LNCaP clone FGC (cell line): ENCODE data around the gene ANKRD24.
A peak's percentile ranks its signal among the peaks of the same experiment; 100 is the strongest.

Experiments used
- DNase-seq: peaks from one replicate; pipeline ENCODE4 v3.0.0-alpha.2; 2011; ENCODE audit warnings: low read depth
- H3K4me3 ChIP-seq: 2 replicates; pipeline ENCODE4 v1.5.1; 2011; ENCODE audit warnings: mild to moderate bottlenecking, low read depth, low read length, control low read depth
- CTCF ChIP-seq: IDR thresholded peaks from 2 replicates; pipeline ENCODE4 v1.5.1; 2012; ENCODE audit warnings: mild to moderate bottlenecking; ENCODE audit not compliant: control insufficient read depth, insufficient read depth; ENCODE audit errors: extremely low read depth

Gene ANKRD24

GRCh38 chr19:4199699-4200293 is 17.3 kb downstream of the ANKRD24 start:
- TF ChIP-seq CTCF = no peak
- DNase-seq = no peak
- no peak overlapping the region for H3K4me3 ChIP-seq

- H3K4me3 ChIP-seq = no peak overlapping the region
- TF ChIP-seq CTCF = no peak
- no peak for DNase-seq
These were observed 18.6 kb downstream of the ANKRD24 start for GRCh38 chr19:4200940-4201542.

GRCh38 chr19:4201798-4202197 is 19.3 kb downstream of the ANKRD24 start:
- DNase-seq = no peak
- H3K4me3 ChIP-seq = no peak overlapping the region
- no peak for TF ChIP-seq CTCF

- DNase-seq = no peak
- TF ChIP-seq CTCF = peak; percentile 21; the same call in 1 of the 2 replicates
- no peak overlapping the region for H3K4me3 ChIP-seq
These were observed 24.5 kb downstream of the ANKRD24 start for GRCh38 chr19:4206818-4207484.

GRCh38 chr19:4208385-4209094 is 26.1 kb downstream of the ANKRD24 start:
- H3K4me3 ChIP-seq = no peak overlapping the region
- no peak for DNase-seq
- peak; percentile 45 for TF ChIP-seq CTCF

- no peak for DNase-seq
- no peak overlapping the region for H3K4me3 ChIP-seq
- no peak for TF ChIP-seq CTCF
These were observed 27.8 kb downstream of the ANKRD24 start for GRCh38 chr19:4210166-4210731.
